ENCODE measurements around the gene LIN54.

The LIN54 gene

GRCh38 chr4:82890528-82890900 lies 120.1 kb downstream of the LIN54 start:
- ChIA-PET POLR2A (ENCODE audit: low non-redundant PET) (no interaction called here), CTCF (interaction anchor here (0.7 kb wide), 1 partner anchor 1783 kb away, joined by 3 read pairs; no protein-coding TSS in a partner anchor)
- DNase-seq (ENCODE audit: low spot score), result no peak
- no peak for TF ChIP-seq CTCF (conservative IDR thresholded peaks at IDR 0.05; ENCODE audit: low read depth)
- peak overlapping the region; percentile 98 for H3K27ac ChIP-seq

- no peak for DNase-seq (ENCODE audit: low spot score)
- ChIA-PET CTCF (no interaction called here), POLR2A (ENCODE audit: low non-redundant PET) (no interaction called here)
- TF ChIP-seq CTCF (conservative IDR thresholded peaks at IDR 0.05; ENCODE audit: low read depth), result no peak
- H3K27ac ChIP-seq, result no peak overlapping the region
Measured at GRCh38 chr4:82889287-82889686, 121.3 kb downstream of the LIN54 start.

- ChIA-PET POLR2A (ENCODE audit: low non-redundant PET) (no interaction called here), CTCF (interaction anchor here (1.0 kb wide), 1 partner anchor 13 kb away, joined by 3 read pairs; no protein-coding TSS in a partner anchor)
- H3K27ac ChIP-seq, result no peak overlapping the region
- DNase-seq (ENCODE audit: low spot score), result no peak
- TF ChIP-seq CTCF (conservative IDR thresholded peaks at IDR 0.05; ENCODE audit: low read depth), result no peak
Measured at GRCh38 chr4:82886147-82886942, 124.3 kb downstream of the LIN54 start.

GRCh38 chr4:82885410-82885809 lies 125.2 kb downstream of the LIN54 start:
- no peak overlapping the region for H3K27ac ChIP-seq
- POLR2A ChIA-PET (ENCODE audit: low non-redundant PET), result no interaction called here
- no peak for TF ChIP-seq CTCF (conservative IDR thresholded peaks at IDR 0.05; ENCODE audit: low read depth)

More at GRCh38 chr4:82885410-82885809, 125.2 kb downstream of the LIN54 start:
- DNase-seq (ENCODE audit: low spot score), result no peak
- CTCF ChIA-PET, result no interaction called here
